Hindlimb muscle (tissue), 1 donor: ENCODE data around the gene PLXNA1. TPM values are rescaled to one million over a fixed set of nuclear protein-coding genes. Genes with fewer than 3 reads are reported as not detected.

ENCODE experiments used
- DNase-seq: peaks from one replicate; pipeline ENCODE4 v3.0.0-alpha.2; 2013
- polyA plus RNA-seq: library from polyadenylated mRNA; unstranded; fragments of 120-200 nt; gene quantifications from one replicate; pipeline ENCODE4 v1.2.1, GENCODE V29; 2013; ENCODE audit not compliant: insufficient read length

PLXNA1 gene
- 42.4 TPM for polyA plus RNA-seq

DNA sequence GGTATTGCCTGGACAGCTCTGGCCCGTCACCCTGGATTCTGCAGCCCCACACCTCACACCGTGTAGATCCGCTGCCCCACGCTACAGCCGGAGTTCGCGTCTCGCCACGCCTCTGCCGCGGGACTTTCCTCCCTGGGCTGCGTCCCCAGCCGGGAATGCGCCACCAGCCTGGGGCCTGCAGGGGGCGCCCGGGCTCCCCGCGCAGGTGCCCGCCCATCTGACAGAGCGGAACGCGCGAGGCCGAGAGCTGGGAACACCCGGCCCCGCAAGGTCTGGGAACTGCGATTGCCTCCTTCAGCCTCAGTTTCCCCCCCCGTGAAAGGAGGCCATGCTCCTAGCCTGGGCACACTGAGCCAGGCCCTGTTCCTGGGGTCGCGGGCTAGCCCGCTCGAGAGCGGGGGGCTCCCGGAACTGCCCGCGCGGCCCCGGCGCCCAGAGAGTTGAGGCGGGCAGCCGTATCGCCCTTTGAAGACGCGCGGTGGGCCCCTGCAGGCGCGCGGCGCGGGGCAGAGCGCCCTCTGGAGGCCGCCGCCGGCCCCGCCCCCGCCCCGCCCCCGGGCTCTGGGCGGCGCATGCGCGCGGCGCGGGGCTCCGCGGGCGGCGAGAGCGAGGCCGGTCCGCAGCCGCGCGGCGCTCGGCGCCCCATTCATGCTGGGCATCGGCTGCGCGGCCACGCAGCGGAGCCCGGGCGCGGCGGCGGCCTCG, at the start of gene PLXNA1:
TSS of gene PLXNA1 (plus strand) at position 645 of the 705 bp plus-strand sequence. CDS start 5,479 bp downstream, outside the sequence.
- DNase-seq, result peak; percentile 83

DNA sequence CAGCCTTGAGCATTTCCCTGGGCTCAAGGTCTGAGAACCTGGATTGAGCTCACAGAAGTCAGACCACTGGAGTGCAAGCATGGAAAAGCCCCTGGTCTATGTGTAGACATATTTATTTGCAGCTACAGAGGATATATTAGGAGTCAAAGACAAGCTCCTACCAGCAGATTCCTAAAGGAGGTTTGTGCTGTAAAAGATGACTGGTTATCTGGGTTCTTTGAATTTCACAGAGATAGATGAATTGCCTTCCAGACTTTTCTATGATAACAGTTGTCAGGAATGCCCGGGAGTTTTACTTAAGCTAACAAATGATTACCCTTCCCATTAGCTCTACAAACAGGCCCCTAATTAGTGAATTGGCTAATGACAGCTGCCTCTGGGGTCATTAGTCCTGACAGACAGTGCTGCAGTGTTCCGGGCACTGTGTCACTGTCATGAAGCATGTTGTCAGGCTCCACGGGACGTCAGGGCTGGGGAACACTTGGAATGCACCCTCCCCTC, 48.8 kb upstream of the PLXNA1 start:
- DNase-seq, result no peak

DNA sequence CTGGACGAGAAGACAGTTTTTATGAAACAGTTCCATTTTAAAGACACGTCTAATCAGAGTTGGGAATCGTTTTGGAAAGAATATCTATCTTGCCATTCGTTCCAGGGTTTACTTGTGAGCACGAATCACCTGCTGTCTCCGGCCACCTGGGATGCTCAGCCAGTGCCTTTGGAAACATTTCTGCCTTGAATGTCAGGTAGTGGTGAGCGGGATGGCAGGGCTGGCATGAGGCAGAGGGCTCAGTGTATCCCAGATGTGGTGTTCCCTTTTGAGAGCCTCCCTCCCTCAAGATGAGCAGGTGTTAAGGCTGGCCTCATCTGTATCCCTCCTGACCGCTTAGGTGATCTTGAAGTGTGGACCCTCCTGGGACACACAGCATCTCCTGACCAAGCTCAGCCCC, 47.9 kb upstream of the PLXNA1 start:
- no peak for DNase-seq

DNA sequence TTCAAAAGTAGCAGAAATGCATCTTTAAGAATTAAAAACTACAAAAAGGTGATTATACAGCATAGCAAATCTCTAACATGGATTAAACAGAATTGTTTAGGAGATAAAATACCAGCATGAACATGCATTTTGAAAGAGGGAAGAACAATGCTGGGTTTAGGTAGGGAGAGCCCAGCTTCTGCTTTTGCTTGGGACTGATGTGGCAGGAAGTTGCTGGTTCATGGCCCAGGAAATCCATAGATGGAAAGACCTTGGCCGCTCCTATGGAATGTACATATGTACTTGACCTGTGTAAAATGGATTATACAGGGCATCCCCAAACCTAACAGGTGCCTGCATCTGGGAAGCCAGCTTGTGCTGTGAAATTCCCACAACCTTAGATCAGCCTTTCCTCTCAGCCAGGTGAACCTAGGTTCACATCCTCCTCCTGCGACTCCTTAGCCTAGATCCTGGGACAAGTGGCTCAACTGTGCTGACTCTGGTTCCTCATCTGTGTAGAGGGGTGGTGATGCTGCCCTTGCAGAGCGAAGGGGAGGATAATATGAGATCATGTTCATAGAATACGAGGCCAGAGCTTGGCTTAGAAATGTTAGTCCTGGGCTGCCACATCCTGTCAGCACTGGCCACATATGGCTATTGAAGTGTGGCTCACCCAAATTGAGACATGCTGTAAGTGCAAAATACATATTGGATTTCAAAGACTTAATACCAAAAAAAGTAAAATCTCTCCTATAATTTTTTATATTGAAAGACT, 47.0 kb upstream of the PLXNA1 start:
- DNase-seq, result no peak

DNA sequence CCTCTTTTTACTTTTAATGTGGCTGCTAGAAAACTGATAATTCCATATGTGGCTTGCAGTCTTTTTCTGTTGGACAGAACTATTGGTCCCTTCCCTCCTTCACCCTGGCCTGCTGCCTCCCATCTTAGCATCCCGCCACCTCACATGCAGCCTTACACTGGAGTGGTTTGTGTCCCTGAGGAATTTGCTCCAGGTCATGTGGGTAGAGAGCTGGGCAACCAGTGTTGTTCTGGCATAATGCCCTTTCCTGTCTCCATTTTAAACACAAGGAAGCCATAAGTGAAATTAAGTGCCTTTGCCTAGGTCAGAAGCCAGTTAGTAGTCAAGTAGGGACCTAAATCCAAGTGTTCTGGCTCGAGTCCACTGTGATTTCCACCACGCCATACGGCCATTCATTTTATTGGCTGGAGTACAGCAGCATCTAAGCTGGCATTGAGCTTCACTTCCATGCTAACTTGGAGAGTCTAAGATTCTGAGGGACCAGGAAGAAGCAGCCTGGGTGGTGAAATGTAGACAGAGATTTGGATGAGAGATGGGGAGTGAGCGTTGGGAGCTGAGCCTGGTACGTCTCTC, 46.0 kb upstream of the PLXNA1 start:
- DNase-seq, result no peak

DNA sequence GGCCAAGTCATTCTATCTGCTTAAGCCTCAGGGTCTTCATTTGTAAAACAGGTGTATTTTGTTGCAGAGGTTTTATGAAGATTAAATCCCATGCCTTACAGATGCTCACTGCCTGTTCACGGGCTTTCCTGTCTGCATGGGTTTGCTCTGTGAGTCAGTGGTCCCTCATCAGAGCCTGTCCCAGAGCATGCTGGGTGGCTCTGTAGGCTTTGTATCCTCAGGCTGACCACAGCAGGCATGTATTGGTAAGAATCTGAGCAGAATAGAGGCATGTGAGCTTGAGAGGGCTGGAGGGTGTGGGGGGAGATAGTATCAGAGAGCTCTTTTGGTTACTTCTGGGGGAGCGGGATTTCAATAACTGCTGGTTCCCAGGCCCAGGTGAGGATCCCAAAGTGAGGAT, 45.4 kb upstream of the PLXNA1 start:
- DNase-seq, result no peak

DNA sequence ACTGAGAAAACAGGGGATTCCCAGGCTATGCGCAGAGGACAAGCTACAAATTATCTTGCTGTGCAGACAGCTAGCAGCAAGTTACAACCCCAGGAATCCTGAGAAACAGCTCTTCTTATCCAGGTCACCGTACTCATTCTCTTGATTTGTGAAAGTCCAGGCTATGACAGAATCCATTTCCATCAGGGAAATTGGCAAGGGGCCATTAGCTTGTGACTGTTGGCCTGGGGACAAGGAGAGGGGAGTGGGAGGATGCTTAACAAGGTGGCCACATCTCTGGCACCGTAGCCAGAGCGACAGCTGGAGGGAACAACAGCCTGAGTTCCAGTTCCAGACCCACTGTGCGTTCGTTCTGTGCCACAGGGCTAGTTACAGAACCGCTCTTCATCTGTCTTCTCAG, 44.9 kb upstream of the PLXNA1 start:
- no peak for DNase-seq

DNA sequence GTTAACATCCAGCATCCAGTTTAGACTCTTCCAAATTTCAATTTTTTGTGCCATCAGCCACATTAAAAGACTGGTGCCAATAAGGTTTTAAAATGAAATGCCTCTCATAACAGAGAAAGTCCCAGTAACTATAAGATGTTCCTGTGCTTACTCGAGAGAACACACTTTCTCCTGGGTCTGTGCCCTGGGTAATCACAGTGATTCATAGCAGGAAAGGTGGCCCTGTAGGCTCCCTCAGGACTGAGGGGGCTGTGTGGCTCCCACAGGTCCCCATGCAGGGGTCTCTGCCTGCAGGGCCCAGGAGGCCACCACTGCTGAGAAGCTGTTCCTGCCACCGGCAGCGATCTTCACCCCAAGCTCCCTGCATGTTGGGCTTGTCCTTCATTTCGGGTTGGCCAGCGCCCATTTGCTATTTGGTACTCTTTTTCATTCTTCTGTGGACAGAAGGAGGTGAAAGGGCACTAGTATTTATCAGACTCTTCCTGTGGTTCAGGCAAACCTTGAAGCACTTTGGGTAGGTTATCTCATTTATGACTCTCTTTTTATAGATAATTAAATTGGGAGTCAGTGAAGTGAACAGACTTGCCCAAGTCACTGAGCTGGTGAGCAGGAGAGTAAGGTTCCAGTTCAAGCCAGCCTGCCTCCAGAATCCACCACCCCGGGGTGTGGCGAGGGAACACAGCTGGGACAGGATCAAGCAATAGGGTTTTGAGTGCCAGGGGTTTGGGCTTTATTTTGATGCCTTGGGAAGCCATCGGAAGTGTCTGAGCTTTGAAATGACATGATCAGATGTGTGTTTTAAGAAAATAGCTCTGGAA, 44.2 kb upstream of the PLXNA1 start:
- no peak for DNase-seq

DNA sequence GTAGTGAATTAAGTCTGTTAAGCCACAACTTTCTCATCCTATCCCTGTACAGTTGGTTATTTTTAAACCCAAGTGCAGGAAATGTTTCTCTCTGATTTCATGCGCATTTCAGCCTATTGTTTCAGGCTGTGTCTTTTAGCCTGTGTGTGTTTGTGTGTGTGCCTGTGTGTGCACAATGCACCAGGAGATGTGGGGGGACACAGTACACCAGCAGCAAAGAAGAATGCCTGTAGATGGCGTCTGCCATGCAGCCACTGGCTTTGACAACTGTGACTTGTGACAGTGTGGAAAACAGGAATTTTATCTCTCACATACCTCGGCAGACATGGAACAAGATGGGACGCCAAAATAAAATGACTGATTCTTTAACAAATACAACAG, 43.6 kb upstream of the PLXNA1 start:
- DNase-seq, result no peak

DNA sequence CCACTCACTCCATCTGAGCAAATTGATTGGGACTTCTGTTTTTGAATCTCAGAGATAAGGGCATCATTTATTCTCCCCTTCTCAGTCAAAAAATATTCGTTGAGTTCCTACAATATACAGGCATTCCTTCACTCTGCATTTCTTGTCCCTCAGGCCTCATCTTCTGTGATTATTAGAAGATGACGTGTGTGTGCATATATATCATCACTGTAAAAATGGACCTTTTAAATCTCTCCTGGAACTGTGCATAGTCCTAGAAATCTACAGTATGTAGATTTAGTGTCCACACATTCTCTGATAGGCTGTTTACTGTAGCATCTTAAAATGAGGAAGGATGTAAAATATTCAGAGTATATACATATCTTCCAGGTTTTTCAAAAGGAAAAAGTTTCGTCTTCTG, 43.2 kb upstream of the PLXNA1 start:
- DNase-seq, result no peak

DNA sequence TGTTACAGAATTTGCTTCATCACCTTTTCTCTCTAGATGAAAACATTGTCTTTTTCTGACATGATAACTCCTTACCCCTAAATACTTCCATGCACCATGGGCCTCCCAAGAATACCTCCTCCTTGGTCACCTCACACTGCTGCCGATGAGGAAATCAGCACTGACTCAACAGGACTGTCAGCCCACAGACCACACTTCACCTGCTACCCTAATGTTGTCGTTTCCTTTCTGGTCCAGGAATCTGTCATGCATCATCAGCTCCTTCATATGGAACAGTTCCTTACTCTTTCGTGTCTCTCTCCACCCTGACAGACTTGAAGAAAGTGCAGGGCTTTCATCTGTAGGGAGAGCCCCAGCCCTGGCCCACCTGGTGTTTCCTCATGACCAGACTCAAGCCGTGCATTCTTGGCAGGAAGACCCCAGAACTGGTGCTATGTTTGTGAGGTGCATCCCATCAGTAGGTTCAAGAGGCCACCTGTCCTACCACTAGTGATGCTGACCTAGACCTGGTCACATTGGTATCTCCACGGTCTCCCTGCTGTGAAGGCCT, 41.1 kb upstream of the PLXNA1 start:
- DNase-seq, result no peak

DNA sequence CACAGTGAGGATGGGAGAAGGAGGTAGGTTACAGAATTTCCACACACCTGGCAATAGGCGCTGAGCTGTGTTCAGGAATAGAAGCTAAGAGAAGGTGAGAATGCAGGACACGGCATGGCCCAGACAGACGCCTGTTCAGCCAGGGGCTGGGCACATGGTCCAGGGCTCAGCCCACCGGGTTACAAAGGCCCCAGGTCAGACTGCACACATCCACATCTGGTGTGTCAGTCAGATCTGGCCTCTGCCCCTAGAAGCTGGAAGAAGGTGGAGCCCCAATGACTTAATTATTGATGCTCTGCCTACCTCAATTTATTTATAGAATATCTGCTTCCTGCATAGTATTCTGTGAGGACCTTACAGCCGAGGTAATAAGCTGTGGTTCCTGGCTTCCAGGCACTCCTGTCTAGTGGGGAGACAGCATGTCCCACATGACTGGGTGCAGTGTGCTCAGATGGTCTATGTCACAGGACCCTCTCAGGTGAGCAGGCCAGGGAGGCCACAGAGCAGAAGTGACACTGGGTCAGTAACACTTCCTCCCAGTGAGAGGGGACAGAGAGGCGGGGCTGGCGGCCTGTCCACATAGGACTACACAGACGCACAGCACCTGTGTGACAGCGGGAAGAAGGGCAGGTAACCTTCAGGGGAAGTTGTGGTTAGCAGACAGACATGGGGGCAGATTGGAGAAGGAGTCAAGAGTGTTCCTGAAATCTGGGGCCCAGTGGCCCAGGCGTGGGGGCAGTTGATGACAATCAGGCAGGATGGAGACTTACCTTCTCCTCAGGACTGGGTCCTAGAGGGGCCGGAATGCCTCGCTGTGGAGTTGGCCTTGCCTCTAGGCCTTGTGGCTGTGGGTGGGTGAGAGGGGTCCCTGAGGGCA, 38.6 kb upstream of the PLXNA1 start:
- DNase-seq, result no peak

DNA sequence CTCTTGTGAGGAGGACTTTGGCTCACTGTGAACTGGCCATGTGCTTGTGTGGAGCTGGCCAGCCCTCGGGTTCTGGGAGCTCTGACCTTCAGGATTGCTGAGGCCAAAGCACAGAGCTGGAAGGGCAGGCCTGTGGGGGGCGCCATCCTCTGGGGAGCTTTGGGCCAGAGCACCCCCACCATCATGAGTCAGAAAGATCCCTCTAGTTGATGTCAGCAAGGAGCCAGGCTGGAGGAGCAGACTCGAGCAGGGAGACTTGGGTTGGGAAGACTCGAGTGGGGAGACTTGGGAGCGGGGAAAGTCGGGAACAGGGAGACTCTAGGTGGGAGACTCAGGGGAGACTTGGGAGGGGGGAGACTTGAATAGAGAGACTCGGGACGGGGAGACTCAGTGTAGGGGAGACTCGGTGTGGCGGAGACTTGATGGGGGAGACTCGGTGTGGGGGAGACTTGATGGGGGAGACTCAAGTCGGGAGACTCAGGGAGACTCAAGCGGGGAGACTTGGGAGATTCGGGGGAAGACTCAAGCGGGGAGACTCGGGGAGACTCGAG, 37.7 kb upstream of the PLXNA1 start:
- no peak for DNase-seq

DNA sequence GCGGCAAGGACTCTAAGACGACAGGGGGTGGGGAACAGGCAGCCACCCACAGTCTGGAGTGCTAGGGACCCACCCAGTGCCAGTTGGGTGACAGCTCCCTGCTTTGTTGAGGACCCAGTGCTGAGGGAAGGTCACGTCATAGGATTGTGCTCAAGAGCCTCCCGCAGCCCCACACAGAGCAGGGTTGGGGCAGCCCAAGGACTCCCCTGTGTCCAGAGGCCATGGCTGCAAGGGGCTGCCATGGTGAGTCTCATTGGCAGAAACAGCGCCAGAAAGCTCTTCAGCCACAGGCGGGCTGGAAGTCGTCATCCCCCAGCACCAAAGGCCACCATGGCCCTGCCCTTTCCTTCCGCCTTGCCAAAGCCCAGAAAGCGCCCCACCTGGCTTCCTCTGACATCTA, 37.0 kb upstream of the PLXNA1 start:
- no peak for DNase-seq

DNA sequence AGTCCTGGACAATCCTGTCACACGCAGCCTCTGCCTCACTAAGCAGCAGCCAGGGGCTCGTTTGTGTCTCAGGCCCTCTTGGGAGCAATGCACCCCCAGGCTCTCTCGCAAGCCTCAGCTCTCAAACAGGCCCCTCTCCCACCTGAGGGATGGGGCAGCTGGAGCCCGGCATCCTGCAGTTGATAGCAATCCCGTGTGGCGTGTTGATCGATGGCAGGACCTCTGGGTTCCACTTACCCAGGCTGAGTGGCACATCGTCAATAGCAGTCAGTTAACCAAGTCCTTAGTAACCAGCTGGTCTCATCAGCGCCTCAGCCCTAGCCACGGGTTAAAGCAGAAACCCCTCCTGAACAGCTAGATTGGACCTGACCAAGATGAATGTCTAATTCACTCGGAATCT, 36.5 kb upstream of the PLXNA1 start:
- DNase-seq, result no peak

DNA sequence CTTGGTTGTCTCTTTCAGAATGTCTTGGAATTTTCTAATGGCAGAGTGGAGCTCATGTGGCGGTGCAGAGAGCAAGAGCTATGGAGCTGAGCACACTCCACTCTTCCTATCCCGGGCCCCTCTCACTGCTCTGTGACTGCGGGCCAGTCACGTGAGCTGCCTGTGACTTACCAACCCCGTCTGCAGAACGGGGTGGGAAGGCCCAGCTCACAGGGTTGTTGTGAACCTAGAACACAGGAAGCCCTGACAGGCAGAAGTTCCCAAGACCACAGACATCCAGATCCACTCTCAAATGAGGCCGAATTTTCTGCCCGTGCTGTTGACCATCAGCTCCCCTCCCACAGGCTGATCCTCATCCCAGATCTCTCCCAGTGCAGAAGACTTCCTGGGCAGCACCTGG, 35.5 kb upstream of the PLXNA1 start:
- DNase-seq, result no peak

DNA sequence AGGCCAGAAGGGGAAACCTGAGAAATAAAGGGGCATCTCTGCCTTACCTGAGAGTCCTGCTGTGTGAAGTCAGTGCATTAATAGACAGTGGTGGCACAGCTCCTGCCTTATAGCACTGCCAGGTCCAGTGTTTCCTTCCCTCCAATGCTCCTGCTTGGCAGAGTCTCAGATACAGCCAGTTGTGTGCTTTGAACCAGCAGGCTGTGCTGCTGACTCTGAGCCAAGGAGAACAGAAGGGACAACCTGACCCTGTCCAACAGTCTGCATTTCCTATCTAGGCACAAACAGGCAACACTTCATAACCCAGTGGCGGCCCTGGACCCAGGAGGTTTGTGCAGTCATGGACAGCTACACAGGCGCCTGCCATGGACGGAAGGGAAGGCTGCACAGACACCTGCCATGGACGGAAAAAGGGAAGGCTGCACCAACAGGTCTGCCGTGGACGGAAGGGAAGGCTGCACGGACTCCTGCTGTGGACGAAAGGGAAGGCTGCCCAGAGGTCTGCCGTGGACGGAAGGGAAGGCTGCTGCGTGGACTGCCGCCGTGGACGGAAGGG, 33.9 kb upstream of the PLXNA1 start:
- DNase-seq, result no peak

DNA sequence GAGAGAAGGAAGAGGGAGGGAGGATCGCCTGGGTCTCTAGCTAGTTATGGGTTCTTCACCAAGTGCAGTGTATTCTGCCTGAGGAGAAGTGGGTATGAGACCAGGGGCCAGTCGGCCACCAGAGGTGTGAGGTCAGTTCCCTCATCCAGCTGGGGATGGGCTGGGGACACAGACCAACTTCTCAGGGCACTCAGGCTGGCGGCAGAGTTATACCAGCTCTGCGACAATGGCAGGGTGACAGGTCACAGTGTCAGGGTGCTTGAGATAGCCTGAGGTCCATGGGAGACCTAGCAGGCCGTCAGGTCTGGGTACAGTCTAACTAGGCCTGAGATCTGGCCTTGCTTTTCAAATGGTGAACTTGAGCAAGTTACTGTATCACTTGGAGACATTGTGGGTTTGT, 31.4 kb upstream of the PLXNA1 start:
- DNase-seq, result no peak

DNA sequence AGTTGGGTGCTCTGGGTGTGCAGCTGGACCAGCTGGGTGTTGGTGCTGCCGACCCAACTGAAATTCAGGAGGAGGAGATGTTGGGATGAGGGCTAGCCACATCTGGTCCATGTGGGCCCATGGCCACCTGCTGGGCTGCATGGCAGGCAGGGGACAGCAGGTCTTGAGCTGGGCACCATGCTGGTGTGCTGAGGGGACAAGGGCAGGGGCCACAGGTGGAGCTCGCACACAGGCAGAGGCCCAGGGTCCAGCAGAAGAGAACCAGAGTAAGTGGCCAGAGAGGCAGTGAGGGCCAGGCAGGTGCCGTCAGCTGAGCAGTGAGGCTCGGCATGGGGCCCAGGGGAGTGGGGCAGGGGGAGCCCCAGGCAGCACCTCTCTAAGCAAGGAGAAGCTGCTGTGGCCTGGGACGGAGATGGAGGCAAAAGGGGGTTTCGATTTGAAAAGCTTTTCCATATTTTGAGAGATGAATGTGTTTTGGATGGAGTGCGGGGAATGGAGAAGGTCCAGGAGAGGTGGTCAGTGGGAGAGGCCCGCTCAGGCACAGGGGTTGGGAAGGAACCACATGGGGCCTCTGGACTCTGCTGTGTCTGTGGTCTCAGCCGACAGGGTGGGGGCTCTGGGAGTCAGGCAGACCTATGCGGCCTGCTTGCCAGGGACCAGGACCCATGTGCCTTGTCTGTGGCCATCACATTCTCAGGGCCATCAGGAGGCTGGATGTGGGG, 30.5 kb upstream of the PLXNA1 start:
- no peak for DNase-seq

DNA sequence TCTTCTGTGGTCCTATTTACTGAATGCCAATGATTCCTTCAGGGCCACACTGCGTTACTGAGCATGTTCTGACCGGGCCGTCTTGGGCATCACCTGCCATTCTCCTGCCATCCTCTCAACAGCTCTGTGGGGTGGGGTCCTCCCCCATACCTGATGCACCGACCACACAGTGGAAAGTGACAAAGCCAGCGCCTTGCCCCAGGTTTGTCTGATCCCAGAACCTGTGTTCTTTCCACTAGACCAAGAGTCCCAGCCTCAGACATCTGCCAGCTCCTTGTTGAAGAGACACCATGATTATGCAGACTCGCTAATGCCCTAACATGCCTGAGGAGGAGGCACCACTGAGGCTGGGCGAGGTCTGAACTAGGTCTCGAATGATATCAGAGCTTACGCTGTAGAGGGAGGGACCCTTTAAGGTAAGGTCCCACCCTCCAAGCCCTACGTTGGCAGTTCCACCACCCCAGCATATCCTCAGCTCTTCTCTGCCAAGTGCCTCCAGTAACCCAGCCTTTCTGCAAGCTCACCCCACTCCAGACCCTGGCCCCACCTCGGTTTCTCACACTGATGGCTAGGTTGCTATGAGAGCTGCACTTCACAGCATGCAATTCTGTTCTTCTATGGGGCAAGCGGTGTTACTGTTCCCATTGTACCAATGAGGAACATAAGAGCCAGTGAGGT, 29.8 kb upstream of the PLXNA1 start:
- no peak for DNase-seq
